Liver (tissue), 3 donors: Measurements from ENCODE around the gene PHETA1.

Experiments used
- ATF3 ChIP-seq: IDR thresholded peaks from 2 replicates; pipeline ENCODE4 v1.6.1; 2016; ENCODE audit warnings: antibody characterized with exemption
- CTCF ChIP-seq: fragments of 150-350 bp; IDR thresholded peaks from 2 replicates; pipeline ENCODE4 v1.5.1; 2017; ENCODE audit warnings: improper control_type of control experiment, low read depth, low read length; ENCODE audit not compliant: missing input control
- GABPA ChIP-seq, 2 donors: IDR thresholded peaks in 1 of 2; conservative IDR thresholded peaks in 1 of 2; 2 replicates each; pipeline ENCODE4 v1.6.1; 2016; ENCODE audit warnings: antibody characterized with exemption in 2 of 2, mild to moderate bottlenecking in 1 of 2, moderate library complexity in 1 of 2
- MAX ChIP-seq: IDR thresholded peaks from 2 replicates; pipeline ENCODE4 v1.6.1; 2016; ENCODE audit warnings: antibody characterized with exemption
- RAD21 ChIP-seq, 2 donors: IDR thresholded peaks; 2 replicates each; pipeline ENCODE4 v1.6.1; 2016; ENCODE audit warnings: antibody characterized with exemption in 2 of 2, mild to moderate bottlenecking in 2 of 2
- RXRA ChIP-seq, 2 donors: IDR thresholded peaks; 2 replicates each; pipeline ENCODE4 v1.6.1; 2017 to 2018; ENCODE audit warnings: antibody characterized with exemption in 2 of 2, mild to moderate bottlenecking in 1 of 2
- donor health status: healthy.
- donor health status: healthy.

GRCh38 chr12:111320258-111321050 is 48.4 kb downstream of the PHETA1 start:
- TF ChIP-seq MAX (no peak), ATF3 (no peak), CTCF (no peak), RAD21 (IDR thresholded peaks at IDR 0.05) (no peak), RXRA (IDR thresholded peaks at IDR 0.05) (no peak), GABPA (IDR thresholded peaks at IDR 0.05 in 1 of 2, conservative IDR thresholded peaks at IDR 0.05 in 1 of 2) (no peak)
